DLD1 (cell line): ENCODE results near the gene CALN1.

ENCODE experiments used
- in situ Hi-C: cut with HindIII; loops from 2 replicates; pipeline ENCODE4 v1.10.0; 2017; ENCODE audit warnings: low sequenced_read_pairs

Gene CALN1

GRCh38 chr7:72326811-72327210, 85.3 kb downstream of the CALN1 start:
- in situ Hi-C loops = no loop called here

- in situ Hi-C loops = no loop called here
These were observed 85.8 kb downstream of the CALN1 start for GRCh38 chr7:72326365-72326764.

- in situ Hi-C loops = no loop called here
These were observed 86.6 kb downstream of the CALN1 start for GRCh38 chr7:72325561-72325960.

GRCh38 chr7:72321637-72322036, 90.5 kb downstream of the CALN1 start:
- in situ Hi-C loops = no loop called here

DNA sequence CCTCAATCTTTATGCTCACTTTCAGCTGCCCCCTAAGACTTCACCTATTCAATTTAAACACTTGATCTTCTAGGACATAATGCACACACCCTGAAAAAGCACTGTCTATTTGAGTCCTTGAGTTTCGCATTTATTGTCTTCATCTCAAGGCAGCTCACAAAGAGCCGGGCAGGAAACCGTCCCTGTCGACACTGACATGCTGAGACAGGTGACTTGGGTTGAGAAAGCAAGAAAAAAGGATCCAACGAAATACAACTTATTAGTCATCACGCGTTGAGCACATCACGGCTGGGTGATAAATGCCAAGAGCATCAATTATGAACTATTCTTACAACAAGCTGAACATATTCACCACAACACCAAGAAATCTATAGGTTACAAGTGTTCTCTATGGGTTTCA, 91.1 kb downstream of the CALN1 start:
- in situ Hi-C loops = no loop called here

DNA sequence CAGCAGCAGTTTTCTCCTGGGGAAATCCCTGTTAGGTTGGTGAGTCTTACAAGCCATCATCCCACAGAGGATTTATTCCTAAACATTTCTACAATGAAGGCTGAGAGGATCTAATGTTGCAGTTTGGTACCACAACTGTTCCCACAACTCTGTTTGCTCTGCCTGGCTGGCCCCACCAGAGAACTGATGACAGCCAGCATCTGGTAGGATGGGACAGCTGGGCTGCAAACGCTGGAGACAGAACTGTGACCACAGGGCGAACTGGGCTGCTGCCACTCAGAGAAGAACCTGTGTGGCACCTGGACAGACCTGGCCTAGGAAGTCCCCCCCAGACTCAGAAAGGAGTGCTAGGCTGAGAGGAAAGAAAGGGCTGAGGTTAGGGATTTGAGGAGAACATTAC, 94.8 kb downstream of the CALN1 start:
- in situ Hi-C loops = no loop called here

DNA sequence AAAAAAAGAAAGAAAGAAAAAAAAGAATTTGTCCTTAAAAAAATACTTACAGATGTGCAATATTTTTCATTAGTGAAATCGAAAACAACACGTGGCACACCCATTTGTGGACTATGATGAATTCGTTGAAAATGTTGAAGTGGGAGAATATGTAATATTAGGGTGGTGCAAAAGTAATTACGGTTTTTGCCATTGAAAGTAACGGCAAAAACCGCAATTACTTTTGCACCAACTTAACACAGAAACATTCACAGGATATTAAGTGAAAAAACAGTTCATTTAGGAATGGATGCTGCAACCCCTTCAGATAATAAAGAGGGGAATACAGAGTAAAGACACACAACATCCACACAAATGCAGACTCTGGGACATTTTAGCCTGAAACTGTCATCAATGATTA, 96.0 kb downstream of the CALN1 start:
- in situ Hi-C loops = no loop called here

- in situ Hi-C loops = no loop called here
These were observed 98.2 kb downstream of the CALN1 start for GRCh38 chr7:72313906-72314305.

DNA sequence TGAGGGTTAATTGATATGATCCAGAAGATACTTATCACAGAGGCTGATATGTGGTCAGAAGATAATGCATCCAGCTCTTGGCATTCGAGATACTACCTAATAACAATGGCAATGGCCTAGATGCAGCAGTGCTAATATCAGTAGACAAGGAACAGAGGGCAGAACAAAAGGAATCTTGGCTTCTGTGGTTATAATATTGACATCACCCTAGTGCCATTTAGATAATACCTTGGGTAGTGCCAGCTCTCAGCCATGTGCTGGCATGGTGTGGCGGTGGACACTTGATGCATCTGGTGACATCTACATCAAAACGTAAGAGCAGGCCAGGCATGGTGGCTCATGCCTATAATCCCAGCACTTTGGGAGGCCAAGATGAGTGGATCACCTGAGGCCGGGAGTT, 101.8 kb downstream of the CALN1 start:
- in situ Hi-C loops = no loop called here

DNA sequence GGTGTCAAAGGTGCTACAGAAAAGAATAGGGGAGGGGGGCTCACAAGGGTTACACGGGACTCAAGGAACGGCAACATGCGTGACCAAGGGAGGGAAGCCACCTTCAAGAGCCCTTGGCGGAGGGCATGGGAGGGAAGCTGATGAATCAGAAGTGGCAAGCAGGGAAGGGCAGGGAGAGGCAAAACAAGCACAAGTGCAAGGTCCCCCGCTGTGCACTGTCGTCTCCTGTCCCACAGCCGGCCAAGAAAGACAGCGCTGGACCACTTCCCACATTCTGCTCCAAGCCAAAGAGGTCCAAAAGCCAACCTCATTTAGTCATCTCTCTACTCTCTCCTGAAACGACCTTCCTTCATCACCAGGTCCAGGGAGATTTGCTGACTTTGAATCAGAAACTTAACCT, 102.7 kb downstream of the CALN1 start:
- in situ Hi-C loops = no loop called here

DNA sequence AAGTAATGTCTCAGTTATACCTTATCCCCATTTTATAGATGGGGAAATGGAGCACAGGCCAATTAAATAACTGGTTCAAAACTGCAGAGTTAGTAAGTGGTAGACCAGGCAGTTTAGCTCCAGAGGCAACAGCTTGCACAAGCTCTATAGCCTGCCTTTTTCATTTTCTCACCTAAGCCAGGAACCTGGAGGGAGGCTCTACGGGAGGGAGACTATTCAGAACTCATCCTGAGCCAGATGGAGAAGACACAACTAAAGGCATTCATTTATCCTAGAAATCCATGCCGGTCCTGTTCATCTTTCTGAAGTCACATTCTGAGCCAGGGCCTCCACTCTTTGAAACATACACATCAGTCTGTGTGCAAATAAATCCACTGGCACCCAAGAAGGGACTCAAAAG, 103.2 kb downstream of the CALN1 start:
- in situ Hi-C loops = no loop called here

DNA sequence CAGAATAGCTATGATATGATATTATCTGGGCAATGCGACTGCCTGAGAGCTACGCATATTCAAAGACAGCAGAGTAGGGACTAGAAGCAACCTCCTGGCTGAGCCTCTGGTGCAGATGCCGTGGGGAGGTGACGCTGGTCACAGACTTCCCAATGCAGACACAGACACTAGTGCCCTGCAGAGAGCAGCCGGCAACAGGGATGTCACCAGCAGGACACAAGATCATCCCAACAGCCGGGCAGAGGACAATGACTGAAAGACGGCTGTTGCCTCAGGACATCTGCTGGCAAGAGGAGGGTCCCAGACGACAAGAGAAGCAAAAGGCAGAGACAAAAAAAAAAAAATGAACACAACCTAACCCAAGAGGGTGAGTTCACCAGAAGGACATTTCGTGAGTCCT, 104.6 kb downstream of the CALN1 start:
- in situ Hi-C loops = no loop called here

- in situ Hi-C loops = no loop called here
These were observed 113.2 kb downstream of the CALN1 start for GRCh38 chr7:72298912-72299311.

DNA sequence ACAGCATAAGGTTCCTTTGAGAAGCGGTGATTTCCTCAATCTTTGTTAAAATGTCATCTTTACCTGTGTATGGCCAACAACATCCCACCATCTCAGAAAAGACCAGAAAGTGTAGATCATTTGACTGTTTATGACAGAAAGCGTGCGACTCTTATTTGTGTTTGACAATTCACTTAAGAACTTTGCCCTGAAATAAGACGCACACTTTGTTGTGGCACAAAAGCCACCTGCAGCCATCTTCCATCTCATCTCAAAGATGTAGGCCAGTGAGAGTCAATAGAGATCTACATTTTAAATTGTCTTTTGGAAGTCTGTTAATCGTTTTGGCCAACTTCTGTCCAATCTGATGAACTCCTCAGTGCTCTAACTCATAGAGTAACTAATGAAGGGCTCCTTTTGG, 114.0 kb downstream of the CALN1 start:
- in situ Hi-C loops = no loop called here

- in situ Hi-C loops = no loop called here
These were observed 114.5 kb downstream of the CALN1 start for GRCh38 chr7:72297636-72298035.

- in situ Hi-C loops = no loop called here
These were observed 119.3 kb downstream of the CALN1 start for GRCh38 chr7:72292794-72293193.

DNA sequence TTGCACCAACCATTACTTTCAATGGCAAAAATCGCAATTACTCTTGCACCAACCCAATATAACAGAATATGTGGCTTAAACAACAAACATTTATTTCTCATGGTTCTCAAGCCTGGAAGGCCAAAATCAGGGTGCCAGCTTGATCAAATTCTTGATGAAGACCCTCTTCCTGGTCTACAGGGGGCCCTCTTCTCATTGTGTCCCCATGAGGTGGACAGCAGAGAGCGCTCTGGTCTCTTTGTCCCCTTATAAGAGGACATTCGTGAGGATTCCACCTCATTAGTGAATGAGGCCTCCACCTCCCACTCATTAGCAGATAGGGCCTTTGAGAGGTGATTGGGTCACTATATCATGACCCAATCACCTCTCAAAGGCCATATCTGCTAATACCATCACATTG, 120.0 kb downstream of the CALN1 start:
- in situ Hi-C loops = no loop called here

- in situ Hi-C loops = loop anchor here (10.0 kb wide), 1 partner anchor 78 kb away; no protein-coding TSS in a partner anchor
These were observed 125.6 kb downstream of the CALN1 start for GRCh38 chr7:72286519-72286918.

DNA sequence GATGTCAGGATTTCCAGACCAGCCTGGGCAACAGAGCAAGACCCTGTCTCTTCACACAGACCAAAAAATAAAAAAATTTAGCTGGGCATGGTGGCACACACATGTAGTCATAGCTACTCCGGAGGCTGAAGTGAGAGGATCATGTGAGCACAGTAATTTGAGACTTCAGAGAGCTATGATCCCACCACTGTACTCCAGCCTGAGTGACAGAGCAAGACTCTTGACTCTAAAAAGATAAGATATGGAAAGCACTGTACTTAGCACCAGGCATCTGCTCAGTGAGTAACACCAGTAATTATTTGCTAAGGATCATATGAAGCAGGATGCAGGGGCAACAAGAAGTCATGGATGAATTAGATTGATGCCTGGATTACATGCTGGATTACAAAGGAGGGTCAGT, 128.8 kb downstream of the CALN1 start:
- in situ Hi-C loops = loop anchor here (10.0 kb wide), 1 partner anchor 81 kb away; no protein-coding TSS in a partner anchor

GRCh38 chr7:72281308-72281707, 130.8 kb downstream of the CALN1 start:
- in situ Hi-C loops = loop anchor here (10.0 kb wide), 1 partner anchor 83 kb away; no protein-coding TSS in a partner anchor

DNA sequence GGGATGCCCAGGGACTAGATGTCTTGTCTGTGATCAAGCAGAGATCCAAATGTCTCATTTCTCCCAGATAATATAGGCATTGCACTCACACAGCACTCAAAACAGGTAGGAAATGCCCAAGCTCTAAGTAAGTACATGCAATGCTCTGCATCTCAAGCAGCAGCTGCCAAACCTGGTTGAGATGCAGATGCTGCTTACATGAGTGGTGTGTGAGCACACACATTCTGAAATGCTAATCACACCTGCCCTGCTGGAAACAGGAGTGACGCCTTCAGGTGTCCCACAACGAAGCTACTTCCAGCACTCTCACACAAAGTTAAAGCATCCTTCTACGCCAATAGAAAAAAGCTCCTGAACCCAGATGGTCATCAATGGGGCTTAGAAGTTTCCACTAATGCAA, 132.9 kb downstream of the CALN1 start:
- in situ Hi-C loops = no loop called here

GRCh38 chr7:72278550-72278949, 133.6 kb downstream of the CALN1 start:
- in situ Hi-C loops = no loop called here

DNA sequence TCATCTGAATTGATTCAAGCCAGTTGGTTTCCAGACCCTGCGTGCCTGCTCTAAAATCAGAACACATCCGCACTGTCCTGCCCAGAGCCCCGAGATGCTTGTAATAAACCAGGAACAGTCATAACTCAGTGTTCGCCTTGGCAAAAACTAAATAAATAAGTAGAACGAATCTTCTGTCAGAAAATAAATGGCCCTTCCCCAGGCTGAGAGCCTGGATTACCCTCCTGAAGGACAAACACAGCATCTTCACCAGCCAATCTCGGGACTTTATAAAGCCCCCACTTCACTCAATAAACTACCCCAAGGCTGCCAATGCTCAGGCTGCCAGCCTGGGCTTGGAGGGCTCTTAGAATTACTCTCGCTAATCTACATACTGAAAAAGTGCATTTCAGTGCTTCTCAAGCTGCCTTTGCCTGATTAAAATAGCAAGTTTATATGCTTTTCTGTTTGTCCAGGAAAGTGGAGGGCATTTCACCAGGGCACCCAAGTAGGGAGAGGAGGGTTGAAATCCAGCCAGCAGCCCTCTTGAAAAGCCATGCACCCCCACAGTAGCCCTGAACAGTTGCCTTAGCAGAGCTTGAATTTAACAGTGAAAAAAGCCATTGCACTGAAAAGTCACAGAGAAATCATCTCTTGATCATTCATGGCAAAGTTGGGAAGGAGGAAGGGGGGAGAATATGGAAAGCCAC, 136.6 kb downstream of the CALN1 start:
- in situ Hi-C loops = no loop called here
